Mesothelial cell of epicardium (in vitro differentiated cells): ENCODE data around the gene TMEFF2. TPM values are rescaled to one million over a fixed set of nuclear protein-coding genes. Genes with fewer than 3 reads are reported as not detected.

Experiments
- DNase-seq, 2 experiments: peaks; one replicate each; pipeline ENCODE4 v3.0.0; 2021; ENCODE audit warnings: low spot score in 2 of 2; ENCODE audit not compliant: unreplicated experiment in 2 of 2
- H3K27ac Mint-ChIP-seq: 2 replicates; pipeline ENCODE4 v1.8.0; 2021; ENCODE audit warnings: mixed read lengths
- H3K27me3 Mint-ChIP-seq: 2 replicates; pipeline ENCODE4 v1.8.0; 2021; ENCODE audit warnings: low read depth, mixed read lengths
- H3K36me3 Mint-ChIP-seq: 2 replicates; pipeline ENCODE4 v1.8.0; 2021; ENCODE audit warnings: mixed read lengths
- H3K4me1 Mint-ChIP-seq: 2 replicates; pipeline ENCODE4 v1.8.0; 2021; ENCODE audit warnings: mixed read lengths
- H3K4me3 Mint-ChIP-seq: 2 replicates; pipeline ENCODE4 v1.8.0; 2021; ENCODE audit warnings: mild to moderate bottlenecking, moderate library complexity, mixed read lengths
- H3K9me3 Mint-ChIP-seq: 2 replicates; pipeline ENCODE4 v1.8.0; 2021; ENCODE audit warnings: mixed read lengths
- CTCF ChIP-seq: fragments of 200-600 bp; sonication (generic); IDR thresholded peaks from one replicate; pipeline ENCODE4 v1.5.0; 2021; ENCODE audit warnings: antibody characterized with exemption; ENCODE audit not compliant: unreplicated experiment
- total RNA-seq: library from RNA; stranded (reverse); gene quantifications from 3 replicates; pipeline ENCODE4 v1.2.1, GENCODE V29; 2021

TMEFF2 gene
- total RNA-seq, 1 donor from 2014 or later = 18.1 TPM

DNA sequence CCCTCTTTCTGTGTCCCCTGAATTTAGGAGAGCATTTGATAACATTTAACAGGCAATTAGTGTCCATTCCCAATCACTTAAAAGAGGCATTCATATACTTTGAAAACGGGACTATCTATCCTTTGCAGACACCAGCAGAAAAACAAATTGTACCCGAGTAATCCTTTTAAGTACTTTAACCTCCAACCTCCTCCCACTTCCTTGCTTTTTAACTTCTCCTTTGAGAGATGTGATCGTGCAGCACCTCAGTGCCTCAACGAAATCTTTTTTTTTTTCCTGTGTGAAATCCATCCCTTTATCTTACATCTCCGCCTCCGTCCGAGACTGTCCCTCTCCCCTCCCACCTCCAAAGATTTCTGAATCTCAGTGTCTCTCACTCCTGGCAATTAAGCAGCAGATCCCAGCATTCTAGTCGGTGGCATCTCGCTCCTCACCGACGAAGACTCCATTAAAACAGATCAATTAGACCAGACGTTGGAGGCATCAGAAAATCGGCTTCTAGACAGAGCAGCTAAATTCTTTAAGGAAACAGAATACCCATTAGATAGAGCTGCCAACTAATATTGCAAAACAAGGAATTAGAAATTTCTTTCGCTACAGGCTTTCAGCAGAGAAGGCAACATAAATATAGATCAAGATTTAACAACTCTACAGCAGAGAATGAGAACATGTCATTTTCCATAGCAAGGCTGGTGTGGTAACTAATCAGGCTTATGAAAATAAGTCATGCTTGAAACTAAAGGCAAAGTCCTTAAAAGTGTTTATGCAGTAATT is 1.9 kb upstream of the TMEFF2 start:
- TF ChIP-seq CTCF = no peak
- peak overlapping the region; percentile 81 for H3K4me3 Mint-ChIP-seq
- H3K27ac Mint-ChIP-seq = no peak overlapping the region
- H3K36me3 Mint-ChIP-seq = no peaks in the 10 kb centered on the region
- no peak for DNase-seq
- H3K27me3 Mint-ChIP-seq = peaks cover 88% of the 10 kb centered on the region
- no peaks in the 10 kb centered on the region for H3K9me3 Mint-ChIP-seq
- H3K4me1 Mint-ChIP-seq = peaks cover 47% of the 10 kb centered on the region

DNA sequence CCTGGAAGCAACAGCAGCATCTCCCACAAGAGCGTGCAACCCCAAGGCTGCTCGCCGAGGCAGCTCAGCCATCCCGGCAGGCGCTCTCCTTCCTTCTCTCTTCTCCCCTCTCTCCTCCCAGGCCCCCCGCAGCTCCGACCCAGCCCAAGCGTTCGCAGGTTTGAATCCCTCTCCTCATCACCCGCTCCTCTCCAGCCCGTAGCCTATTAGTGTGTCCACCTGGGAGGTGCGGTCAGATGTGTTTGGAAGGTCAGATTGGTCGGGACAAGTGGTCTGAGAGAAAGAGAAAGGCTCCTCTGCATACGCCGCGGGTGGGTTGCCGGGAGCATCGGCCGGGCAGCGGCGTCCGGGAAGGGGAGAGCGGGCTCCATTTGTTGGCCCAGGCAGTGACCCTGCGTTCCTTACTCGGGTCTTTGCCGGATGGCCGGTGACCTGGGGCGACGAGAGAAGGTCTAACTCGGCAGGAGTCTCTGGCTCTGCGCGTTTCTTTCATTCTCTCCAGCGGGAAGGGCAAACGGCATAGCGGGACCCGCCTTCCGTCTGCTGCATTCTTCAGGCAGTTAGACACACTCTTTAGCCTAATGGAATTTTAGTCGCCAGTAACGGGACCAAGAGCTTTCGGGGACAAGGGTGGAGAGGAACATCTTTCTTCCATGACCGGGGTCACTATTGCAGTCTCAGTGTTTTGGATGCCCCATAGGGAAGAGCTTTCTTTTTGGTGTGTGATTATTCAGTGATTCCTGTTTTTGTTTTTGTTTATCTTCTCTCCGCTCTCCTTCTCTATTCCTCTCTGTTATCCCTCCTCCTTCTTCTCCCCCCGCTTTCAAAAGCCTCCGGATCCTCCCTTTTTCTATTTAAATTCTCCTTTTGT is 1.1 kb upstream of the TMEFF2 start:
- H3K9me3 Mint-ChIP-seq = no peaks in the 10 kb centered on the region
- DNase-seq = peak in 1 of 2 experiments; percentile 52
- H3K27me3 Mint-ChIP-seq = peaks cover 89% of the 10 kb centered on the region
- H3K27ac Mint-ChIP-seq = peak overlapping the region; percentile 11
- no peaks in the 10 kb centered on the region for H3K36me3 Mint-ChIP-seq
- H3K4me1 Mint-ChIP-seq = peaks cover 49% of the 10 kb centered on the region
- no peak for TF ChIP-seq CTCF
- peak overlapping the region; percentile 81 for H3K4me3 Mint-ChIP-seq

DNA sequence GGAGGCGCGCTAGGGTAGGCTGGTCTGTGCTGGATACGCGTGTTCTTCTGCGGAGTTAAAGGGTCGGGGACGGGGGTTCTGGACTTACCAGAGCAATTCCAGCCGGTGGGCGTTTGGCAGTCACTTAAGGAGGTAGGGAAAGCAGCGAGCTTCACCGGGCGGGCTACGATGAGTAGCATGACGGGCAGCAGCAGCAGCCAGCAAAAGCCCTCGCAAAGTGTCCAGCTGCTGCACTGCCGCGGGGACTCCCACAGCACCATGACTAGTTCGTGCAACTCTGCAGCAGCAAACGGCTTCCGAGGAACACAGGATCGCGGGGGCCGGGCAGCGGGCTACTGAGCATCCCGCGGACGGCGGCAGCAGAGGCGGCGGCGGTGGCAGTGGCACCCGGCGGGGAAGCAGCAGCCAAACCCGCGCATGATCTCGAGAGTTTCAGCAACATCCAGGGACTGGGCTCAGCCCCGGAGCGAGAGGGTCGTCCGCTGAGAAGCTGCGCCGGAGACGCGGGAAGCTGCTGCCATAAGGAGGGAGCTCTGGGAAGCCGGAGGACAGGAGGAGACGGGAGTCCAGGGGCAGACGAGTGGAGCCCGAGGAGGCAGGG is 368 bp downstream of the TMEFF2 start:
- Mint-ChIP-seq H3K36me3 (no peaks in the 10 kb centered on the region), H3K27ac (no peak overlapping the region), H3K4me1 (peaks cover 49% of the 10 kb centered on the region), H3K9me3 (no peaks in the 10 kb centered on the region), H3K27me3 (peaks cover 77% of the 10 kb centered on the region), H3K4me3 (peak overlapping the region; percentile 81)
- no peak for TF ChIP-seq CTCF
- peak; percentile 22 to 62 for DNase-seq

DNA sequence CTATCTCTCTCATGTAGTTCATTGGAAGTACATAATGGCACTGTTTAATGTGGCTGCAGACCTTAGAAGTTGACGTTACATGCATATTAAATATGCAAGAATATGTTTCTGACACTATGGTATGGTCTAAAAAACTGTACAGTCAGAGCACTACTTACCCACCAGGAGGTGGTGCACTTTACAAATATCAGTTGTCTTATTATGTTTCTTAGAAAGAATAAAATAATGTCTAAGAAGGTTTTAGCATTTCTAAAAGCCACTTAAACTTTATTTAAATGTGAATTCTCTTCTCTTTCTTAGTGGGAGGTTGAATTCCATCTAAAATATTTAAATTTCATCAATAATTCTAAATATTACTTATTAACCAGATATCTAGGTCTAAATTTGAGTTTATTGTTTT is 4.3 kb downstream of the TMEFF2 start:
- DNase-seq = no peak
- H3K9me3 Mint-ChIP-seq = no peaks in the 10 kb centered on the region
- peaks cover 1% of the 10 kb centered on the region for H3K36me3 Mint-ChIP-seq
- TF ChIP-seq CTCF = peak; percentile 47
- H3K27me3 Mint-ChIP-seq = peaks cover 44% of the 10 kb centered on the region
- peaks cover 36% of the 10 kb centered on the region for H3K4me1 Mint-ChIP-seq
- no peak overlapping the region for H3K27ac Mint-ChIP-seq
- no peak overlapping the region for H3K4me3 Mint-ChIP-seq

DNA sequence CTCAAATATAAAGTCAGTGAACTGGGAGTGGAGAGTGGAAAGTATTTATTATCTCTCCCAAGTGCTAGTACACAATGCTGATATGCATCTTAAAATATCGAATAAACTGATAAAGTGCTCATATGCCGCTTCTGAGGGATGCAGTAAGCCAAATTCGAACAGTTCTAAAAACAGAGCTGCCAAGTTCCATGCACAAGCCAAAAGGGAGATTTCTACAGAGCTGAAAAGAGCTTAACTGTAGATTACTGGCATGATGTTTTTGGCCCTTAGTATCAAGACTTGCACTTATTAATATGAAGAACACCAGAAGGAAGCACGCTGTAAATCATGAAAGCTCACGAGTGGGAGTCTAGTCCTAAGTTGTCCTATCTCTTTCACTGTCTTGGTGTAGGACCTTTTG is 7.9 kb downstream of the TMEFF2 start:
- Mint-ChIP-seq H3K36me3 (peaks cover 1% of the 10 kb centered on the region), H3K27ac (no peak overlapping the region), H3K4me3 (no peak overlapping the region), H3K4me1 (peaks cover 7% of the 10 kb centered on the region), H3K27me3 (peaks cover 25% of the 10 kb centered on the region), H3K9me3 (no peaks in the 10 kb centered on the region)
- TF ChIP-seq CTCF = no peak
- no peak for DNase-seq
